NK-92 (cell line): ENCODE measurements around the gene FAM163A.

Experiments used
- DNase-seq: peaks from one replicate; lab custom pipeline; 2025; ENCODE audit not compliant: unreplicated experiment; lab: John Stamatoyannopoulos, UW

FAM163A gene

DNA sequence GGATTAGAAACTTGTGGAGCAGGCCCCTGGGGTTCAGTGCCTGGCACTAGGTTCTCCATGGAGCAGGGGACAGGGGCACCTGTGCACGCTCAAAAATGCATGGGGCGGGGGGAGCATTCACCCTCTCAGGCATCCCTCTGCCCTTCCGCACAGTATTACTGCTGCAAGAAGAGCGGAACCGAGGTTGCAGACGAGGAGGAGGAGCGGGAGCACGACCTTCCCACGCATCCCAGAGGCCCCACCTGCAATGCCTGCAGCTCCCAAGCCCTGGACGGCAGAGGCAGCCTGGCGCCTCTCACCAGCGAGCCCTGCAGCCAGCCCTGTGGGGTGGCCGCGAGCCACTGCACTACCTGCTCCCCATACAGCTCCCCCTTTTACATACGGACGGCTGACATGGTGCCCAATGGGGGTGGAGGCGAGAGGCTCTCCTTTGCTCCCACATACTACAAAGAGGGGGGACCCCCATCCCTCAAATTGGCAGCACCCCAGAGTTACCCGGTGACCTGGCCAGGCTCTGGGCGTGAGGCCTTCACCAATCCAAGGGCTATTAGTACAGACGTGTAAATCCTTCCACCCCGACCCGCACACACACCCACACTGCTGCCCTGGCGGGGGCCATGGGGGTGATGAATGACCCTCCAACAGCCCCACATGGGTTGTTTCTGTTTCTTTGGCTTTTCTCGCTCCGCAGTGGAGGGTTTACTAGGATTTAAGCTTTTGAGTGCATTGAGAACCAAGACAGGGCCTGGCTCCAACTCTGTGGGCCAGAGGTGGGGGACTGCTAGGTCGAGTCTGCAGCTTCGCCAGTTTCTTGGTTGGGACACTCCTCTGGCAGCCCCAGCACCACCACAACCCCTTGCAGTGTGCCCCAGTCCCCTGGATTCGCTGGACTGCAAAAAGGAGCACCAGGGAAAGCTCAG is 70.8 kb downstream of the FAM163A start:
- DNase-seq, result no peak

DNA sequence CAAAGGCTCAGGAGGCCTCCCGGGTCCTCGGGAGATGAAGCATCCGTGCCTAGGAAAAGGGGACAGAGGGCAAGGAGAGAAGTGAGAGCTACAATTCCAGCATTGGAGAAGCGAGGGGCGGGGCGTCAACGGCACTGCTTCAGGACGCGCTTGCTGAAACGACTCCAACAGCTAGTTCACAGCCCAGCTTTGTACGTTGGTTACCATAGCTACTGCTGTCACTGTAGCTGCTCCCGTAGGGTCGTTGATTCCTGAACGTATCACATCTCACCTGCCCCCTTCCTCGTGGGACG is 71.4 kb downstream of the FAM163A start:
- no peak for DNase-seq

DNA sequence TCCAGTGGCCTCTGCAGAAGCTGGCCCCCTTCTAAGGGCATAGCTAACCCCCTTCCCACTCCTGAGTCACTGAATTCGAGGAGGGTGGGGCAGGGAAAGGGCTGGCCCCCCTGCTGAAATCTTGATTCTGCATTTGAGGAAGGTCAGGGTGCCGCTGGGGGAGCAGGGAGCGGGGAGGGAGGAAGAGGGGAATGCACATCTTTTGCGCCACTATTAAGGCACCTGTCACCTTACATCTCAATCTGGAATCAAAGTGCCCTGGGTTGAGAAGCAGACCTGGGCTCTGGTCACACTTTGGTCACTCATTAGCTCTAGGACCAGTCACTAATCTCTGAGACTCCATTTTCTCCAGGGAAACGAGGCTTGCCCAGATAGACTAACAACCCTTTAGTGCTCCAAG is 72.5 kb downstream of the FAM163A start:
- DNase-seq, result no peak

DNA sequence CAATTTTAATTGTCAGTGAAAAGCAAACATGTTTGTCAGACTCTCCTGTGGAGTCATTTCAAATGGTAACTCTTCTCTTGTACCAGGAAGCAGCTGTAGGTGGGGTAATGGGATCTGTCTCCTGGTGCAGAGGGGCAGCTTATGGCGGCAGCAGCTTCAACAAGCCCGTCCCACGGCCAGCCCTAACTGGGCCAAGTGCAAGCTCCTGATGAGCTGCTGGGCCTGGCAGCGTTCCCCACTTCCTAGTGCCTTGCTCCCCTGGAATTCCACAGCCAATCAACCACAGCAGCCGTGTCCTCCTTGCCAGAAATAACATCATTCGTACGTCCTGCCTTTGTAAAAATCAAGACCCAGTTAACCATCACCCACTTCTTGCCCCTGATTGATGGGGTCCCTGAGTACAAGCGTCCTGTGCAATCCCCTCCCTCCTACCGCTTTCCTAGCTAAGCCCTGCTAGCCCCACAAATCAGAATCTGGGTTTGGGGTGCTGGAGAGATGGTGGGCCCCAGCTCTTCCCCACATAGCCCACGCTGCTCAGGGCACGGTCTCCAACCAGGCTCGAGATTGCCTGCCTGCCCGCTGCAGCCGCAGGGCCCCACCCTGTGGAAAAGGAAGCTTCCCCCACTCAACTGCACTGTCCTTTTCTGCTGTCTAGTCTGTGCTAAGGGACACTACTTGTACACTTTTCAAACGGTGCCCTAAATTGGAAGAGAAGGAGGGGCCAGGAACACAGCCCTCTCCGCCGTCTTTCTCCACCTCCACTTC is 73.3 kb downstream of the FAM163A start:
- DNase-seq, result no peak

DNA sequence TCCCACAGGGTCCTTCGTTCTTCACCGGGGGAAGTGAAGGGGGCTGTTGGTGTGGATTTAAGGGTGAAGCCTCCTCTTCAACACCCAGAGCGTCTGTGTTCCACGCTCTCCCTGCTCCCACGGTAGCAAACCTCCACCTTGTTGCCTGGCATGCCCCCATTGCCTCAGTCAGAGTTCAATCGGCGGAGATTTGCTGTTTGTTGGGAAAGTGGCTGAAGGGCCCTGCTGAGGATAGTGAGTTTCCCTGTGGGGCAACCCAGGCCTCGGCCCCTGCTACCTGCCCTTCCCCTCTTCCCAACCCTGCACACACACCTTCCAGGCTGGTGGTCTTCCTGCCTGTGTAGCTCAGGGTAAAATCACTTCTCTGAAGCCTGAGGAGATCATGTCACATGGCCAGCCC is 74.0 kb downstream of the FAM163A start:
- no peak for DNase-seq

DNA sequence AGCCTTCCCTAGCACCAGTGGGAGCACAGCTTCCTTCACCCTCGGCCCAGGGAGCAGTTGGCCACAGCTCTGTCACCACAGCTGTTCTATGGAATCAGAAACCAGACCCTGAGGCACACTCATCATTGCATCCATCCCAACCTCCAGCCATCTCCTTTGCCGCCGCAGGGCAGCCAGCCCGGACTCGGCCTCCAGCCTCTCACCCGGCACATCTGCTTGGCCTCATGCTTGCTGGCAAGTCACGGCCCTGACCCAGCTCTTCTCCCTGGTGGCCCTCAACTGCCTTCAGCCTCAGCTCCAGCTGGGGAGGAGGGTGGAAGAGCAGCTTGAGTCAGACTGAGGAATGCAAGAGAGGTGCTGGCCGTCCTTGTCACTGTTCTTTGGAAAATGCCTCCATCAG is 74.7 kb downstream of the FAM163A start:
- DNase-seq, result no peak

DNA sequence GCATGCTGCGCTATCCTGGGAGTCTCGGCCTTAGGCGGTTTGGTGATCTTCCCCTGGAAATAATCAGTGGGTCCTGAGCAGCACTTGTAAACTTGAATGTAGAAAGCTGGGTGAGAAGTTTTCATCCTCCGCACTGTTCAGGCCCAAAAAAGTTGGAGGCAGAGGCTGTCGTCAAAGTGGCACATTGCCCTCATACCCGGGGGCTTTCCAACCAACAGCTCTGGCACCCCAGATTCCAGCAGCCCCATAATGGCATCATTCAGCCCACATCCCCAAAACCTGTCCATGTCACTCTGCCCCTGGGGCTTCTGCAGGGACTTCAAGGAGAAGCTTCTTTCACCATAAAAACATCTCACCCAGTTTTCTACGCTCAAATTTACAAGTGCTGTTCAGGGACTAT is 75.2 kb downstream of the FAM163A start:
- no peak for DNase-seq

DNA sequence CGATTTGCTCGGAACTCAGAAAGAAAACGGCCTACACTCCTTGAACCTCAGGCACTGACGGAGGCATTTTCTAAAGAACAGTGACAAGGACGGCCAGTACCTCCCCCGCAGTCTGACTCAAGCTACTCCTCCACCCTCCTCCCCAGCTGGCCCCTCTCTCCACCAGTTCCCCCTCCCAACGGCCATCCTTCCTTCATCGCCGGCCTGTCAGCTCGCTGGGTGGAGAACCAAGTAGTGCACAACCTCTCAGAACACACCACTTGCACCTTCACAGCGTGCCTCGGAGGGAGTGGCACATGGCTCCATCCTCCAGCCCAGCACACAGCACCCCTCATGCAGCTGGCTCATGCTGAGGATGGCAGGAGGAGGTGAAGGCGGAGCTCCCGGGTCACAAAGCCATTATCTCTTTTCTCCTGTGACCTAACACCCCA is 75.7 kb downstream of the FAM163A start:
- DNase-seq, result no peak

DNA sequence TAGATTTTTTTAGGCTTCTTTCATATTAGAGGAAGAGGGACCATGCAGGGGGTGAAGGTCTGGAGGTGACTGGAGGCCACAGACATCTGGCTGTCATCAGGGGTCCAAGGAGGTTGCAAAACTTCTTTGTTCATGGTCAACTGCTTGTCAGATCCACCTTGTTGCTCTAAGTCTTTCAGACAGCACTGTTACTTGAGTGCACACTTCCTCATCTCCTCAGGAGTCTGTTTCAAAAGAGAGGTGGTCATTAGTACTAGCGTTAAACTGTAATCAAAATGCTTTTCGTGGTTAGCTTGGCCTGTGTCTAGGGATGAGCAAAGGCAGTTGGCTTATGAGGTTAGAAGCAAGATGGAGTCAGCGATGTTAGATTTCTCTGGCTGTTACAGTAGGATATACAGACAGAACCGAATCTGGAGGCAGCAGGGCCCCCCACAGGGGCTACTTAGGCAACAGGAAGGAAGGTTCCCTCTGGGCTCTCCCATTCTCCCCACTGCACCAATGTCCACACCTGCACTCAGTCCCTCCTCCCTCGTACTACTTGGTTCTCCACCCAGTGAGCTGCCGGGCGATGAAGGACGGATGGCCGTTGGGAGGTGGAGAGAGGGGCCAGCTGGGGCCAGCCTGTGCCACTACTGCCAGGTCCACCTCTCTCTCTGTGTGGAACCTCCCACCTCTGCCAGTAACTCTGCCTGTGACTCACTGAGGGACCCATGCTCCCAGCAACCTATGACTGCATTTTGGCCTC is 77.3 kb downstream of the FAM163A start:
- DNase-seq, result no peak

DNA sequence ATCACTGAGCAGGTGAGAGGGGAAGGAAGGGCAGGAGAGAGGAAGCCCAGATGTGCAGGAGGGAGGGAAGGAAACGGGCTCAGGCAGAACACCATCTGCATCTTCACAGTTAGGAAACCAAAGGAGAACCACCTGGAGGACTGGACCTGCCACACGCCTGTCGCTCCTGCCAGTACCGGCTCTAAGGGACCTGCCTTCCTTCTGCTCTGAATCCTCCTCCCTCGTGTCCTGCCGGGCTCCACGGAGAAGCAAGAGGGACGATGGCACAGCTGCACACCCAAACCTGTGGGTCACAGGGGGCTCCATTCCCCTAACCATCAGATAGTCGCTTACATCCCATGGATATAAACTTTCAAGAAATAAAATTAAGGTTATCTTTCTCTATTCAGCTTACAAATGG is 78.4 kb downstream of the FAM163A start:
- no peak for DNase-seq

DNA sequence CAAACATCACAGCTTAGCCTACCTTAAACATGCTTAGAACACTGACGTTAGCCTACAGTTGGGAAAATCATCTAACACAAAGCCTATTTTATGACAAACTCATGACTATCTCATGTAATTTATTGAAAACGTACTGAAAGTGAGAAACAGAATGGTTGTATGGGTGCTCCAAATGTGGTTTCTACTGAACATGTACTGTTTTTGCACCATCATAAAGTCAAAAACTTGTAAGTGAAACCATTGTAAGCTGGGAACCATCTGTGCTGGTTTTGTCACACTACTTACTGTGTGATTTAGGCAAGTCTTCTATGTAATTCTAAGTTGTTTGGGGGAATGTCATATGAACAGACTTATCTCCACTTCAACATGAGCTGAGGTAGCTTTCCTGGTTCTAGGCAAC is 79.0 kb downstream of the FAM163A start:
- DNase-seq, result no peak

DNA sequence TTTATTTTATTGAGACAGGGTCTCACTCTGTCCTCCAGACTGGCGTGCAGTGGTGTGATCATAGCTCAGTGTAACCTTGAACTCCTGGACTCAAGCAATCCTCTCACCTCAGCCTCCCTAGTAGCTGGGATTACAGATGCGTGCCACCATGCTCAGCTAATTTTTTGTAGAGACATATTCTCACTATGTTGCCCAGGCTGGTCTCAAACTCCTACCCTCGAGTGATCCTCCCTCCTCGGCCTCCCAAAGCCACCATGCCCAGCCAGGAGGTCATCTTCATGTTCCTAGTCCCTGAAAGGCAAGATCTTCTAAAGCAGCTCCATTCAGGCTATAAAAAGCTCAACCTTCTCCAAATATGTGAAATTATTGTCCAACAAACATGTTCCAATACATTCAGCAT is 80.6 kb downstream of the FAM163A start:
- DNase-seq, result no peak

DNA sequence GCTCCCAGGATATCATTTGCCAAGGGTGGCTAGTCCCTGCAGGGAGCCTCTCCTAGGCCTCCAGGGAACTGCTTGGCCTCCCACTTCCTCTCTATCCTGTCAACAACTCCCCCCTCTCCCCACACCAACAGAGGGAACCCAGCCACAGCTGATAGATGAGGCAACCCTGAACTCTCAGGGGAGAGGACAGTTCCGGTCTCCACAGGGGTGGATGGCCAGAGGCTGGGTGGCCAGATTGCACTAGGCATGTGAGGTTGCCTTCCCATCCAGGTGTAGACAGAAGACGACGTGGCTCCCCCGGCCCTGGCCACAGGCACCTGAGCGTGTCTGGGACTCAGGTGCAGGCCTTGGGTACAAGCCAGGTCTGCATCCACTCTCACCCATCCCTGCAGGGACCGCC is 81.2 kb downstream of the FAM163A start:
- DNase-seq, result no peak

DNA sequence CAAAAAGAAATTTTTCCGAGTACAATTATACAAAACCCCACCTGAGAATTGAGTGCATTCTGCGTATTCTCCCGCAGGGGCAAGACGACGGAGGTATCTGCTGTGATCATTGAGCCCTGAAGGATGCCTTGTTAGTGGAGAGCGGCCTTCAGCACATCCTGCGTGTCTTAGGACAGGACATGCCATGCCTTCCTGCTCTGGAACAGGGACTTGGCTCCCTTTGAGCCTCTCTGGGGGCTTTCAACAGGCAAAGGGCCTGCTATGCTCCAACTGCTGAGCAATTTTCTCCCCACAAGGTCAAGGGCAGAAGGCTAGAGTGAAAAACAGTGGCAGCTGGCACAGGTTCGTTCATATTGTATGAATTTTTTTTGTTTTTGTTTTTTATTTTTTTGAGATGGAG is 82.1 kb downstream of the FAM163A start:
- no peak for DNase-seq

DNA sequence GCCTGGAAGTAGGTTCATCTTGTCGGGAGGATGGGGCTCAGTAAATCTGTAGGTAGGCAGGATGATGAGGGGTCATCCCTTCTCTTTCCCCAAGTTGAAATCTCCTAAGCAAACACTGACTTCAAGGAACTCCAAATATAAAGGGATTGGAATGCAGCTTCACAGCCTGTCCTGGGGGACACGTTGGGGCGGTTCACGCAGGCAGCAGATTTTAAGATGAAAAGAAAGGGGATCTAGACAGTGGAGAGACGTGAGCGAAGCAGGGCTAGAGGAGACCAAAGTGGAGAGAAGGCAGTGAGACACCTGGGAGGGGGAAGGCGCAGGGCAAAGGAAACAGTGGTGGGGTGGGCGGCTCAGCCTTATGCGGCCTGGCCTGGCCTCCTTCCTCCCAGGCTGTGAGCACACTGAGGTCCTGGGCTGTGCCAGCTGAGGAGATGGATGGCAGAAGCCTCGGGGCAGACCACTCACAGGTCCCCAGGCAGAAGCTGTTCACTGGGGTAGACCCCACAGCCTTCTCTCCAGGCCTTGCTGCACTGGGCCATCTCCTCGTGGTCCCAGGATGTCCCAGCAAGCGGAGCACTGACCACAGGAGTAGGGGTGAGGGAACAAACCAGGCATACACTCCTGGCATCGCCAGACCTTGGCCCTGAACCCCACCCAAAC is 82.8 kb downstream of the FAM163A start:
- DNase-seq, result no peak

DNA sequence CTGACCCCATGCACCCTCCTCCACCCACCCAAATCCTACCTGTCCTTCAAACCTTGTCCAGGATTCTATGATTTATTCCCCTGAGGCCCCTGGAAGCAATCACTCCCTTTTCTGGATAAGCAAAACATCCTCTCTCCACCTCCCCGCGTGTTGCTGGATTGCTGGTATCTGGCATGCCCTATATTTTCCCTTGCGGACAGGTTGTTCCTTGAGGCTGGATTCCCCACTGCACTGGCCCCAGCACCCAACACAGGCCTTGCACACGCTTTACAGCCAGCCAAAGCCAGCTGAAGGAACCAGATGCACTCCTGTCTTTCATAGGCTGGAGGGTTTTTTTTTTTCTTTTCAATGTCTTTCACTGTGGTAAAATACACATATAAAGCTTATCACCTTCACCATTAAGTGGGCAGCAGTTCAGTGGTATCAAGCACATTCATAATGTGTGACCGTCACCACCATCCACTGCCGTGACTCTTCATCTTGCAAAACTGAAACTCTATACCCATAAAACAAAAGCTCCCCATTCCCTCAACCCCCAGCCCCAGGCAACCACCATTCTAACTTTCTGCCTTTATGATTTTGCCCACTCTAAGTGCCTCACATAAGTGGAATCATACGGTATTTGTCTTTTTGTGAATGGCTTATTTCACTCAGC is 83.7 kb downstream of the FAM163A start:
- no peak for DNase-seq

DNA sequence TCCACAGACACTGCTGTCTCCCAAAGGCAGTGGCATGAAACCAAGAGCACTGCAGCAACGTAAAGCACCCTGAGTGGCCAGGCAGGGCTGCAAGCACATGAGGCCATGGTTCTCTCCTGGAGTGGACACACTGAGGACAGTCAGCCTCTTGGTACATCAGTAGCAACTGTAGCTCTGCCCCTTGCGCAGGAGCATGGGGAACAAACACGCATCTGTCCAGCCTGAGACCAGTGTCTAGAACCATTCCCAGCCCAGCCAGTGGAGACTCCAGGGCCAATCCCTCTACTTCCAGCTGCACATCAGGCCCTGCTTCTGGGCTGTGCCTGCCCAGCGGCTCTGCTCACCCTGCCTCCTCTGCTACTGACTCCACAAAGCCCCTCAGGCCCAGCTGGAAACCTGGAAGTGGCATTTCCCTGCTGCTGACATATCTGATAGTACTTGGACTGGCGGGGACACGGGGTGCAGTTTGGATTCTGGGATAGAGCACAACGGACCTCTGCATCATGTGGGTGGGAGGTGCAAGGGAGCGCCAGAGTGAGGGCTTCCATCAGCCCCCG is 85.5 kb downstream of the FAM163A start:
- DNase-seq, result no peak

DNA sequence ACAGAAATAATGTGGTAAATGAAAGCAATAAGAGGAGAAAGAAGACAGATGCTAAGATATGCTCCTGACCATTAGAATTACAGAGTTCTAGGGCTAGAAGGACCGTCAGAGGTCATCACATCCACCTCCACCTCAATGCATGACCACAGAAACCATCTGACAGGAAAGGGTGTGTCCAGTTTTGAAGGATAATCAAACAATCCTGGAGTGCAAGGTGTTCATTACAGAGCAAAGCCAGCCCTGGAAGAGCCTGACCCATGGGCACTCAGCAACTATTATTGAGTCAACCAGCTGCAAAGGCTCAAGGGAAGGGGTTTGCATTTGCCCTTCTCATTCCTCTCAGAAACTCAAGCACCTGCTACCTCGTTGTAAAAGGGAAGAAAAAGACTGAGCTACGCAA is 88.1 kb downstream of the FAM163A start:
- no peak for DNase-seq

DNA sequence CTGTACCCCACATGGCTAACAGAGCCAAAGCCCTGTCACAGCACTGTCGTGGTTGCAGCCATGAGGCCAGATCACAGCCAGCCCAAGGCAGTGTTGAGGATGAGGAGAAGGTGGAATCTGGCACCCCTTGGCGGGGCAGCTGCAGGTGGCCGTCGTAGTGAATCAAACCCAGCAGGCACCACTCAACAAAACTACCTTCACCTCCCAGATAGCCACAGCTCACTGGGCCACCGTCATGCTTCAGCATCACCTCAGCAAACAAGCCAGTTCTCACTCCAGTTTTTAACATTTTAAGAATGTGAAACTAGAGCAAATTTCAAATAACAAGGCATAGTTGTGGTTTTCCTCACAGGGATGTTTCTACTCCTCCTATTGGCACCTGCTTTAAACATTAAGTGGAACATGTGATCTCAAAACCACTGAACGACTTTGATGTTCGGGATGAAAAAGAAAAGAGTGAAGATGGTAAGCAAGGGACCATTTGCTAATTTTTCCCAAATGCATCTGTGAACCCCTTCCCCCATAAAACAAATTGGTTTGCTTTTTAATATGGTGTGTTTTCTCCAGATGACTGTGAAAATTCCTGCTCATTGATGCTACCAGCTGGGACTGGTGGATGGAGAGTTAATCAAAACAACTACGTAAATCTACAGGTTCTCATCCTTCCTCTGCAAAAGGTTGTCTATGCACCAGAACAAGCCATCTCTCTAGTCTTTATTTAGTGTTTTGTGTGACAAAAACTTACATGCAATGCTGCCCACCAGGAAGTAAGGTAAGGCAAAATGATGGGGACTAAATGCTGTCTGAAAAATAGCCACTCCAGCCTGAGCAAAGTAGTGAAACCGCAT is 89.0 kb downstream of the FAM163A start:
- DNase-seq, result no peak
